NCI-H446 (cell line): ENCODE measurements around the gene ARFIP1.

Experiments used
- DNase-seq, 2 experiments: peaks; one replicate each; lab custom pipeline; 2025; lab: John Stamatoyannopoulos, UW

The ARFIP1 gene

DNA sequence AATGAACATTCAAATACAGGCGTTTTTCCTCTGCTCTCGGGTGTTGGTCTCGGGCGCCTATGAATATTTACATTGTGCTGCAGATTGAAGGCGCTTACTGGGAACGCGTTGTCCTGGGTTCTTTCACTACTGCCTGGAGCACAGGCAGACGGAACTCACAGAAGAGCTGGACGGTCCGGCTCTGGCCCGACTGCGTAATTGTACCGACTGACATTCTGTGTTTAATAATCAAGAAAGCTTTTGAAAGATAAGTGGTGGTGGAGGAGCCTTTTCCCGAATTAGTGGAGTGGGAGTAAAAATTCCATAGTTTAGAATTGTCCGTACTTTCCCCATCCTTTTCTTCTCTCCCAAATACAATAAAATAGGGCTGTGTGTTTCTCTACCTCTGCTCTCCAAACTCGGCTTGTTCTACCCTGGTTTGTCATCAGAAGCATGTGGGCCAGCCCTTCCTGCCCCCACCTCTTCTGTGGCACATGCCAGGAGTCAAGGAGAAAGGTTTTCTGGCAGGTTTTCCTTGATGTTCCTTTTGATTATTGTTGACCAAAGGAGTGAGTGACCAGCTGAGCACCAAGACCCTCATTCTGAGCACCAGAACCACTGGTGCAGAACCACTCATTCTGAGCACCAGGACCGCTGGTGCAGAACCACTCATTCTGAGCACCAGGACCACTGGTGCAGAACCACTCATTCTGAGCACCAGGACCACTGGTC is 158.6 kb downstream of the ARFIP1 start:
- DNase-seq = no peak

DNA sequence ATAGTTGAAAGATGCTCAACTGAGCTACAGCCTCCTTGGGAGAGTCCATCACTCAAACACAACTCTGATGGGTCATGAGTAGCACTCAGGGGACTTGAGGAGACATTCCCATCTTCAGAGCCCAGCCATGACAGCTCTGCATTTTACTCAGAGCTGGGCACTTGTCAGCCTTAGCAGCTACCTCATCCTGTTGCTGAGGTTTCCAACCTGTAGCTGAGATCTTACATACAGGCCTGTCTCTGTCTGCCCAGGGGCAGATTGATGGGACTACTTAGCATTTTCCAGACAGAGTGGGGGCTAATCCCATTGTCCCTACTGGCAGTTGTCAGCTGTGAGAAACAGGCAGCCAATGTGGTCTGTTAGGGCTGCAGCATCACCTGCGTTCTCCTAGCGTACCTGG is 159.9 kb downstream of the ARFIP1 start:
- no peak for DNase-seq

DNA sequence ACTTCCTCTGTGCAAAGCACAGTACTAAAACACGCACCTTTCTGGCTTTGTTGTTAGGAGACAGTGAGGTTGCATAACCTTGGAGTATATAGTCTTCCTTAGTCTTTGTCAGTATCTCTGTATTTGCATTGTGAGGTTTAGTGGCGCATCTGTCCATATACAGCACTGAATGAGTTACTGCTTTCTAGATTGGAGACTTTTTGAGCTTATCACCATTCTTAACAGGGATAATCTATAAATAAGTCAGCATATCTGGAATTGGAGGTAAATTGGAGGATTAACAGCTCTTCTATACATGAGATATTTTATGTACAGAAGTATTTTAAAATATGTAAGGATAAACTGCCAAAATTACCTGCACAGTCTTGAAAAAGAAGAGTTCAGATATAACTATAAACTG is 160.7 kb downstream of the ARFIP1 start:
- DNase-seq = no peak

DNA sequence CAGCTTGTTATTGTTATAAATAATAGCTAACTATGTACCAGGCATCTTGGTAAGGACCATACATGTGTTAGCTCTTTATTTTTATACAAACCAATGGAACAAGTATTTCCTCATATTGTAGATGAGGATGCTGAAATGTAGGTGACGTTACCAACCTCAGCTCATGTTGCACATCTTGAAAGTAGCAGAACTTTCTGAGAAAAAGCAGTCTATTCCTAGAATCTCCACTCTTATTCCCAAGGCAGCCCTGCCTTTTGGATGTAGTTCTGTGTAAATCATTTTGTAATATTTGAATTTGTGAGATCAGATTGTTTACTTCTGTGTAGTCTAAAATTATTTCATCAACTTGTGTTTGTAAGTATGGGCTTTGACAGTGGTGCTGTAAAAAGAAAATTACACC is 161.7 kb downstream of the ARFIP1 start:
- no peak for DNase-seq

DNA sequence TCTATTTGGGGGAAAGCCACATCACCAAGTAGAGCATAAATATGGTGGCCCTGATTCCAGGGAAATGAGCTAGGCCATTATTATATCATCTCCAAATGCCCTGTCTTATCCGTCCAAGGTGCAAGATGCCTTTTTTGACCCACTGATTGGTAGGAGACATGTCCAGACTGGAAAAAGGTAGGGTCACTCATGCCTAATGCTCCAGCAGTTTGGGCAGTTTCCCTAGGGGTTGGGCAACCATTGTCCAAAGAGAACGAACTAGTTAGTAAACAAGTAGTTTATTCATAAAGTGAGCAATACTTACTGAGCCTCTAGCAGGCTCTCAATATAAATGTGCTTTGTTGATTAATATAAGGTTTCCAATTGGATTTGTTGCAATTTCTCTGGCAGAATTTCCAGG is 162.6 kb downstream of the ARFIP1 start:
- no peak for DNase-seq

DNA sequence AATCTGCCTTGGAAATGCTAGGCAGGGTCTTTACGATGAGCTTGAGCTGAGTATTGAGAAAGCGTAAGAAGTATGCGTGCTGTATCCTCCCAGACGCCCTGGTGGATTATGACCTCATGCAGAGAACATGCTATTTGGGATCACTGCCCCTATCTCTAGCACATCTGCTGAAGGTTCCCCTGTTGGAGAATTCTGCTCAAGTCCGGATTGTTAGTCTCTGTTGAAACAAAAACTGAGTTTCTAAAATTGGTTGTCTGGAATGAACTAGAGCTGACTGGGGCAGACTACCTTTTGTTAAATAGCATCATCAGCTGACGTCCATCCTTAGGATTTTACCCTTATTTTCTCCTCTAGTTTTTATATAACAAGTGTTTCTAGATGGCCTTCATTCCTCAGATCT is 163.9 kb downstream of the ARFIP1 start:
- no peak for DNase-seq

DNA sequence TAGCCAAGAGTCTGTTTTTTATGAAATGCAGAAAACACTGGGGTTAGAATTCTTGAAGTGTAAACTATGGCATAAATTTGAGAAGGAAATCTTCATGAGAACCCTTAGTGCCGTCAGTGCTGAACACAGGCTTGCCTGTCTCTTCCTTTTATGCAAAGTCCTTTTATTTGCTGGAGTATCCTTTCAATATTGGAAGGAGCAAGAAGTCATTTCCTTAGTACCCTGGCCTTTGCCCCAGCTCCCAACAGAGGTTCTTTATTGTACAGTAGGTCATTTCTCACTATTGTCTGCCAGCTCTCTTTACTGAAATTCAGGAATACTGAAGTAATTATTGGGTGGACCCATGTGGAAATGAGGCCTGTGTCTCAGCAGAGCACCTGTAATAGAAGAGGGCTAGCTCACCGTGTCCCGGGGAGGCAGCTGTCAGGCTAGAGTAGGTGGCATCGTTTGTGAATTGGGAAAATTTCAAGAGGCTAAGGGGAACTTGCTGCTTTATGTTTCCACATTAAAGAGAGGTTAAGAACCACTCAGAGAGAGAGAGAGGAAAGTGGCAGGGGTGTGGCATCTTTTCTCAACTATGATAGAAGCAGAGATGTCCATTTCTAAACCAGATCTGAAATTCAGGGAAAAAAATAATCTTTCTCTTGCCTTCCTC is 165.0 kb downstream of the ARFIP1 start:
- no peak for DNase-seq

DNA sequence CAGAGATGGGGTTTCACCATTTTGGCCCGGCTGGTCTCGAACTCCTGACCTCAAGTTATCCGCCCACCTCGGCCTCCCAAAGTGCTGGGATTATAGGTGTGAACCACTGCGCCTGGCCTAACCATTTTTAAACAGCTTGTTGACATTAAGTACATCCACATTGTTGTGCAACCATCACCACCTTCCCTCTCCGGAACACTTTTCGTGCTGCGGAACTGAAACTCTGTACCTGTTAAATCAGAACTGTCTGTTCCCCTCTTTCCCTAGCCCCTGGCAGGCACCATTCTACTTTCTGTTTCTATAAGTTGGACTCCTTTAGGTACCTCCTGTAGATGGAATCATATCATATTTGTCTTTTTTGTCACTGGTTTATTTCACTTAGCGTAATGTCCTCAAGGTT is 165.9 kb downstream of the ARFIP1 start:
- no peak for DNase-seq

DNA sequence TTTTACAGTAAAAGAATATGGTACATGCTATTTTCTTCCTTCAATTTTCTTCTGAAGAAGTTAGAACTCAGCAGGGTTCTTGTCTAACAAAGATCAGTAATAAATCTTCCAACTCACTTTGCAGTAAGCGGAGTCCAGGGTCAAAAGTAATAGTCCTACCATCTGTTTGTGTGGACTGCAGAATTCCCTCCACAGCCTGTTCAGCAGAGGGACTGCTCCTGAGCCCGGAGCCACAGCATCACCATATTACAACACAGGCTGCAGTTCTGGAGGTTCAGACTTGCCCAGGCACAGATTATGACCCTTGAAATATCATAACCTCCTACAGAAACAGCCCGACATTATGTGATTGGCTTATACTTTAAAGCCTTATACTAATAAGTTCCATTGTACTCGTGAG is 166.7 kb downstream of the ARFIP1 start:
- no peak for DNase-seq

DNA sequence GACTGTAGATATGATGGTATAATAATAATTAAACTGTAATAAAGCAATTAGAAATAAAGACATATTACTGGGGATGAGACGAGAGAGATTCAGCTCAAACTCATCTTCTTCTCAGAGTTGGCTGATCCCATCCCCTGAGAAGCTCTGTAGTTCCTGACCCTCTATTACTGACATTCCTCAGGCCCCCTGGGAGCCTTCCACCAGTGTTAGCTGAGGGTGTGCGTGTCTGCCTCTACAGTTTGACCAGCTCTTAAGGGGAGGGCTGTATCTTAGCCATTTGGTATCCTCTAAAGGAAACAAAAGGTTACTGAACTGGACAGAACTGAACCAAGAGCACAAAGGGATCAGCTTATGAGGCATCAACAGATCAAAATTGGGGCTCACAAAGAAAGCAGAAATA is 167.6 kb downstream of the ARFIP1 start:
- no peak for DNase-seq

DNA sequence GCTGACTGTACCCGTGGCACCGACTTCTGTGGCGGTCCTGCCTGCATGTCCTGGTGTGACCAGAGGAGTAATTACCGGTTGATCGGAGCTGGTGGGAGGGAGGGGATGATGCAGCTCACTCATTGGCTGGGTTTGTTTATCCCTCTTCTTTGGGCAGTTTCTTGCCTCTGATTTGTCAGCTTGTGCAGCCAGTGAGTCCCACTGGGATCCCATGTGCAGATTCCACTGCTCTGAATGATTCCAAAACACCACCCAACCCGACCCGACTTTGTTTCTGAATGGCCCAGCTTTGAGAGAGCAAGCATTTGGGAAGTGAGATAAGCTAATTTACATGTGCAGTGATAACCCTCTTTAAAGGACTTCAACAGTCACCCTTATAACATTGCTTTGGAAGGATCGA is 170.2 kb downstream of the ARFIP1 start:
- no peak for DNase-seq

DNA sequence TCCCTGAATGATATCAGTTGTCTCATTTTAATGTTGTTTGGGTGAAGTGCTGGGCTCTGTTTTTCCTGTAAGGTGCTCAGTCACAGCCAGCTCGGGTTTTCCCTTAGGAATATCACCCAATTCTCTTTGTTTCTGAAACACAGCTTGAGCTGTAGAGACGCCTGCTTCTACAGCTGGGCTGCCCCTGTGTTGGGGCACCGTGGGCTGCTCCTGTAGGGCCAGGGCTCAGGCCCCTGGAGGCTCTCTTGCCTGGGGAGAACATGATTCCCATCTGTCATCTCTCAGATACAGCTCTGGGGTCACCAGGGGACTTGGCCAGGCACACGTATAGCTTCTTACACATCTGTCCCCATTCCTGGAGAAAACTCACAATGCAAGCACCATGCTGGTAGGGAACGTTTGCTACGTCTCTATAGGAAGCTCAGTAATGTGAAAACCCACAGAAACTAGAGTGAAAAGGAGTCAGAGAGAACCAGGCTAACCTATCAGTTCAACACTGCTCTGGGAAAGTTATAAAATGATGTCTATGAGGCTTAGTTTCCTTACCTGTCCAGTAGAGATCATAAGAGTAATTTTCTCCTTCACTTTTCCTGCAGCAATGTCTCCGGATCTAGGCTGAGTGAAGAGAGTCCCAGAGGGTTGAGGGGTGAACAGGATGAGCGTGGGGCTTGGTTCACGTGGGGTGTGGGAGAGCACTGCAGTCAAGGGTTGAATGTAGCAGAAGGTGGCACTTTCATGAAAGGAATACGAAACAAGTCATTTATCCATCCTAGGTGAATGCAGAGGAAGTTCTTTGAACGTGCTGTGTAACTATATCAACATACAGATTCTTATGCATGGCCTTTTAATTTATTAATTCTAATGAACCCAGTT is 170.9 kb downstream of the ARFIP1 start:
- no peak for DNase-seq

DNA sequence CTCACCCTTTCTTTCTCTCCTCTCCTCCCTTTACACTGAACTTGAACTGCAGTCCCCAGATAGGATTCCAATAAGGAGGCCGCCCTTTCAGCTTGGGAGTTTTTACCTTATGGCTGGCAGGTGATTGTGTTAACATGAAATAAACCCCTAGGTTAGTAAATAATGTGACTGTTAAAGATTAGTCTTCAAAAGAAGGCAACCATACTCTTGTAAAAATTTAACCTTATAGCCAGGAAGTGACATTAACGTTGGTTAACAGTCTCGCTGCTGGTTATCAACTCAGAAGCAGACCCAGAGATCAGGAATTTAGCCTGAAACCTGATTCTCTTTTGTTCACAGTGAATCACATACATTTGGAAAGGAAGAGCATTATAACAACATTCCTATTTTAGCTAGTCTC is 171.6 kb downstream of the ARFIP1 start:
- DNase-seq = no peak

DNA sequence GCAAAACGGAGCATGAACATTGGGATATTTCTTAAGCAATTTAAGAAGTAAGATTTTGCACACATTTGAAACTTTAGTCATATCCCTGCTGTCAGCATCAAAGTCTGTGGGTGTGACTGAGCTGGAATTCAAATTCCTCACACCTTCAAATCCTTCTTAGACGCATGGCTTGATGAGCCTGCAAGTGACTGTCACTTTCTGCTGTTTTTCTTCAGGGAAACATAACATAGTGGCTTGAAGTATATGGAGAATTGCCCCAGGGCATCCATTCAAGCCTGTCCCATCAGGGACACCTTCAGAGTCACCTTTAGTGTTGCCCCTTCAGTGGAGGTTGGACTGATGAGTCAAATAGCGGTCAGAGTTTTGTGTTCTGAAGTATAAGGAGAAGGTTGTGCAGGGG is 173.8 kb downstream of the ARFIP1 start:
- no peak for DNase-seq

DNA sequence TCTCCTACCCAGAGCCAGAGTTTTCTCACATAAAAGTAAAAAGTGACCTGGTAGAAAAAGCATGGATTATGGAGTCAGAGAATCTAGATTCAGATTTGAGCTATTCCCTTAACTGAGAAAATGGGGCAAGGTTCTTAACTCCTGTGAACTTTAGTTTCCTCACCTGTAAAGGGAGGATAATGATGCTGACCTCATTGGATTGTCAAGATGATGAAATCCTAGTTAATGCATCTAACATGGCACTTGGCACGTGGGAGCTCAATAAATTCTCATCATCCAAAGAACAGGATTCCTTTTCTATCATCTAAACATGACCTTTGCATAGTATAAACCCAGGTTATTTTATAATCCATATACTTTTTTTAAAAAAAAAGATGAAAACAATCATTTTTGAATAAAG is 175.0 kb downstream of the ARFIP1 start:
- DNase-seq = no peak

DNA sequence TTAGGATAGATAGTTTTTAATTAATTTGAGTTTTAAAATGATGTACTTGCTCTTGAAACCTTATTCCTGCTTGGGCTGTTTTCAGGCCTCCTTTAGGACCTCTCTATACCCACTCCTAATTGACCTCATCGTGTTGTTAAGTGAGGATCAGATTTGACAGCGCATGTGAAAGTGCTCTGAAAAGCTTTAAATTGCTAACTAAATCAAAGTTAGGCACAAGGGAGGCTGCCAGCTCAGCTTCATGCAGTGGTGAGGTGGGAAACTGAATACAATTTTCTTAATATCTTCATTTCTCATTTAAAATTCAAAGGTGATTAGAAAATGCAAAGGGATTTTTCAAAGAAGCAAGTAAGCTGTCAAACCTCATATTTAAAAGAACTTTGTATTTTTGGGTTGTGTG is 176.4 kb downstream of the ARFIP1 start:
- DNase-seq = no peak

DNA sequence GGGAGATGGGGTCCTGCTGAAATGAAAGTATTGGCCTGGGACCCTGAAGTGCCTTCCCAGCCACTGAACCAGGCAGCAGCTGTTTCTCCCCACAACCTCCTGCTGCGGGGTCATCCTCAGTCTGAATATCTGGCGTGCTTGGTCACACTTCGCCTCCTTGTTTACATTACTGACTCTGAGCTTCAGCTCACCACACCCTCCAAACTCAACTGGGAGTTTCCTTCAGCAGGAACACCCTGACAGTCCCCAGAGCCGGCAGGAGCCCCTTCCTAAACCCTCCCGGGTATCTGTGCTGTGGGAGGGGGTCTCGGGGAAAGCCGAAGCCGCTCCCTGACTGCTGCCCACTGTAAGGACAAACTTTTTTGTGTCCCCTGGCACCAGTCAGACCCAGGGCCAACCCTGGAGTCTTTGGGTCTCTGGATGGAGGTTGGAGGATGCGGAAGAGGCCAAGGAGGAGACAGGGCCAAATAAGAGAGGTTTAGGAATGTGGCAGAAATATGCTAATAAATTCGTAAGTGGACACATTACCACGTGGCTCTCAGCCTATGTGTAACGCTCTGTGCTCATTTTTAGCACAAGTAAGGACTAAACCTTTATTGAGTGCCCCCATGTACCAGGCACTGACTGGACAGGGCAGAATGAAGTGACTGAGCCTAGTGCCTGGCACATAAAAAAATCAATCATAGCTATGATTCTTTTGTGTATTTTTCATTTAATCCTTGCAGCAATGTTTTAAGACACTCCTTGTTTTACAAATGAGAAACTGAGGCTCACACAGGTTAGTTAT is 177.1 kb downstream of the ARFIP1 start:
- DNase-seq = no peak

DNA sequence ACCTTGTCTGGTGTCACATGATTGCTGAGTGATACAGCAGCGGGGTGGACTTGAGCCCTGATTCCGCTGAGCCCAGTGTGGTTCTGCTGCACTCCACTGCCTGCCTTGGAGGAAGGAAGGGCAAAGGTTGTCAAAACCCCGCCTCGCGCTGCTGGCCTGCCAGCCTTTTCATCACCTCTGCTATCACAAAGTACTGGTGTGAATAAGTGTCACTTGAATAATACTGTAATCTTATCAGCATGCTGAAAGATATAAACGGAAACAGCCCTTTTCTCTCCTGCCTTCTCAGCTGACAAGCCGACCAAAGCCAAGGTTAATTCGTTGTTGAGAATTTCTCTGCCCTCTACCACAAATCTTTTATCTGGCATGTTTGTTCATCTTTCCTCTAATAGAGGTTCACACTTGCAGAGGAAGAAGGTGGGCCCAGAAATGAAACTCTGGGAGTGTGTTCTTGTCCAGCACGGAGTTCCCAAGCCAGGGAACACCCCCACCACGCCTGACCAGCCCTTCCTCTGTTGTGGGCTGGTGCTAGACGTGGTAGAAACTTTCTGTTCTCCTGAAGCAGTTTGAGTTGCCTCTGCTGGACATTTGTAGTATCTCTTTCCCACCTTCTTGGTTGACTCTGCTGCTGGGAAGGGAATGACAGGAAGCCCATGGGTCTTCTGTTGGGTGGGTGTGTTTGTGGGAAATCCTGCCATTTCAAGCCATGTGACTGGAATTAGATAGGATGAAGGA is 177.8 kb downstream of the ARFIP1 start:
- no peak for DNase-seq

DNA sequence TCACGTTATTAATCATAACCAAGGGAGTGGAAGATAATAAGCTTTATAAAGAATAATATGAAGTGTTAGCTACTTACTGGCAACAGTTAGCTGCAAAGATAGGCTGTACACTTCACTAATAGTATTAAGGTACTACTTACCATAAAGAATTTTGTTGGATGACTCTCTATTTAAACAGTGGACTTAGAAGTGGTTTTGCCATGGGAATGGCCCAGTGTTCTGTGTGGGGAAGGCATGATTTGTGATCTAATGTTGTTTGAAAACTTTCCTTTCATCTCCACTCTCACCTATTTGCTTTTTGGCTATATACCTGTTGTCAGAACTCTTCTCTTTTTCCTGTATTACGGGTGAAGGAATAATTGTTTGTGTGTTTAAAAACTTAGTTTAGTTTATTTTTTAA is 179.3 kb downstream of the ARFIP1 start:
- DNase-seq = no peak

DNA sequence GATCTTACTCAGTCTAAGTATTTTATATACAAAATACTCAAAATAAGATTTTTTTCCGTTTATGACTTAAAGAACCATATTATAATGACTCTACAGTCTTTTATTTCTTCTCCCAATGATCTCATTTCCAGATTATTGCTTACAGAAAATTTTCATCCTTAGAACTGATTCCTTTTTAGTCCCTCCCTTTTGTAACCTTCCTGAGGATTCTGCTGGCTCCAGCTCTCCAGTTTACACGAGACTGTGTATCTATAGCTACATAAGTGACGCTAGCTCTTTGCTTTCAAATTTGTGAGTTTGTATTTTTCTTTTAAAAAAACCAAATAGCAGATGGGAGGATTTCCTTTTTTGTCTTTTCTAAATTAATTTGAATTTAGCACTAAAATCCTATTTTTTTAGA is 180.3 kb downstream of the ARFIP1 start:
- no peak for DNase-seq

DNA sequence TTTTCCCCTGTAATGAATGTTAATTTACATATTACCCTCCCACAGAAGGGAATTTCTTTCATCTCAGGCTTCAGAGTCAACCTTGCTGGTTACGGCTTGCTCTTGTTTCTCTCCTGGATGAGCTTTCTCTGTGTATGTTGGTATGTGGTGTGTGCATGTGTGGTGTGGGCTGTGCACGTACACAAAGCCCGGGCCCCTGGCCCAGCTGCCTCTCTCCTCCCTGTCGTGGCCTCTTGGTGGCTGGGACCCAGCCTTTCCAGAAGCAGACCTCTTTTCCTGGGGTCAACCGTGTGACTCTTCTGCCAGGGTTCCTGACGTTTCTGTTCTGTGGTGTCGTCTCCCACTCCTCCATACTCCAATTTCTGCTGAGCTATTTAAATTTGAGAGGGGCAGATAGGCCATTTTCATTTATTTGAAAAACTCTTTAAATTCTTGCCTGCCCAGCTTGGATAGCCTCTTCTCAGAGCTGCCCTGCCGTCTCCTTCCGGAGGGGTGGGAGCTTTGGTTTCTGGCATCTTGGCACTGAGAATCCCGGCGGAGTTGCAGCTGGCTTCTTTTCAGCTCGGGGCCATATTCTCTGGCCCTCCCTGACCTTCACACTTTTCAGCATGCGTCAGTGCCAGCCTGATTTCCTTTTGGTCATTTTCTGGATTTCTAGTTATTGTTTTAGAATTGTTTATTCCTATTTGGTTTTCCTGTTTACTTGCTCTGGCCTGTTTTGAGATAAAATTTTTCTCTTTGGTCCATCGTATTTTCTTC is 181.4 kb downstream of the ARFIP1 start:
- no peak for DNase-seq
